Activated CD4-positive, alpha-beta memory T cell treated with anti-CD3 and anti-CD28 coated beads for 36 hours (primary cell): ENCODE results near the gene FUT9. TPM values are rescaled to one million over a fixed set of nuclear protein-coding genes. Genes with fewer than 3 reads are reported as not detected.

ENCODE experiments used
- CTCF ChIA-PET: fragments of 350-600 bp; sonication (Branson Sonifier 250); formaldehyde crosslinking; loops from one replicate; lab custom pipeline; 2021; ENCODE audit warnings: antibody characterized with exemption, inconsistent platforms; lab: Charles Lee
- POLR2A ChIA-PET: fragments of 350-600 bp; sonication (Branson Sonifier 250); formaldehyde crosslinking; loops from one replicate; lab custom pipeline; 2021; ENCODE audit warnings: antibody characterized with exemption; lab: Charles Lee
- DNase-seq: peaks from one replicate; pipeline ENCODE4 v3.0.0-alpha.2; 2020
- H3K27ac Mint-ChIP-seq: one replicate; pipeline ENCODE4 v1.8.0; 2021; ENCODE audit warnings: mixed read lengths
- H3K27me3 Mint-ChIP-seq: one replicate; pipeline ENCODE4 v1.8.0; 2021; ENCODE audit warnings: mixed read lengths
- H3K36me3 Mint-ChIP-seq: one replicate; pipeline ENCODE4 v1.8.0; 2021; ENCODE audit warnings: mixed read lengths
- H3K4me1 Mint-ChIP-seq: one replicate; pipeline ENCODE4 v1.8.0; 2021; ENCODE audit warnings: low read depth, mixed read lengths
- H3K4me3 Mint-ChIP-seq: one replicate; pipeline ENCODE4 v1.8.0; 2021; ENCODE audit warnings: mild to moderate bottlenecking, mixed read lengths
- H3K9me3 Mint-ChIP-seq: one replicate; pipeline ENCODE4 v1.8.0; 2021; ENCODE audit warnings: mixed read lengths
- intact Hi-C: fragments of 100-400 bp; cut with micrococcal nuclease; formaldehyde crosslinking; loops from one replicate; pipeline ENCODE4 v1.15.1; 2023
- total RNA-seq, 2 experiments: library from RNA; stranded (reverse); gene quantifications; one replicate each; pipeline ENCODE4 v1.2.3, GENCODE V29; 2021

The FUT9 gene
- total RNA-seq, 2 experiments from 2014 or later: not detected

DNA sequence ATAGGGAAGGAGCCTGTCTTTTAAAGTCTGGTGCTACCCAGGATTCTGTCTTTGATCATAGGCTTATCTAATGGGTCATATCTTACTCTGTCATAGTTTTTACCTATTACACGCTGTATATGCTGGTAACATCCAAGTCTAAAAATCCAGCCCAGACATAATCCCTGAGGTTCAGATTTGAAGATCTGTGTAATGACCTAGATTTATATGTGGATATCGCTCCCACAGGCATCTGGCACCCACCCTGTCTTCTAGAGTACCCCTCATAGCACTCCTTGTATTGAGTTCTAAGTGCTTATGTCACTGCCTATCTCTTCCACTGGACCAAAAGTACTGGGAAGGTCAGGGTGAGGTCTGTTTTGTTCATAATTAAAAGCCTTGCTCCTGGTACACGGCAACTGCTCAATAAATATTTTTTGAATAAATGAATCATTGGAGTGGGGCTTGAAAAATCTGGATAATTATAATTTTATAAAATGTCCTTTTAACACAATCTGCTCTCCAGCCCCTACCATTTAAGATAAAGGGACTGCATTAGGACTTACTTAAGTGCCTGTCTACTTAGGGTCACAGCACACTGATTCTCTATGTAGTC lies 136.4 kb downstream of the FUT9 start:
- Mint-ChIP-seq H3K4me3 (no peak overlapping the region), H3K27ac (no peak overlapping the region), H3K4me1 (peaks cover 7% of the 10 kb centered on the region), H3K27me3 (no peaks in the 10 kb centered on the region), H3K36me3 (no peaks in the 10 kb centered on the region), H3K9me3 (no peaks in the 10 kb centered on the region)
- no peak for DNase-seq
- ChIA-PET POLR2A (no interaction called here), CTCF (no interaction called here)
- intact Hi-C loops: no loop called here

- no peak for DNase-seq
- H3K9me3 Mint-ChIP-seq: no peaks in the 10 kb centered on the region
- no peaks in the 10 kb centered on the region for H3K27me3 Mint-ChIP-seq
- no peak overlapping the region for H3K4me3 Mint-ChIP-seq
- POLR2A ChIA-PET: no interaction called here
- H3K27ac Mint-ChIP-seq: no peak overlapping the region
- intact Hi-C loops: no loop called here
- CTCF ChIA-PET: no interaction called here
- peaks cover 7% of the 10 kb centered on the region for H3K4me1 Mint-ChIP-seq
- H3K36me3 Mint-ChIP-seq: no peaks in the 10 kb centered on the region
Measured at GRCh38 chr6:96153775-96154174, 138.0 kb downstream of the FUT9 start.

DNA sequence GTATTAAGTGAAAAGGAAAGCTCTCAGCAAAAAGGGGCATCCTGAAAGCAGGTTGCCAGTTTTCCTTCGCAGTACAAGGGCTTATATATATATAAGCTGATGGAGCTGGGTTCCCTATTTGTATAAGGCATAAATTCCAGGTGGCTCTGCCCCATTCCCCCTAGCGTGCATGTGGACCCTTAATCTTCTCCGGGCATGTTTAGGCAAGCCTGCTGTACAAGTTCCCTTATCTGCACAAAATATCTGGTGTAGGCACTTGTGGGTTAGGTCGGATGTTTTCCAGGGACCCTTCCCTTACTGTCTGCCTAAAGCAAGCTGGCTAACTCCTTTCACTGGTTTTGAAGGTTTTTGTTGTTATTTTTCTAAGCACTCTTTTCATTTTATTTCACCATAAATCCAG lies 140.7 kb downstream of the FUT9 start:
- Mint-ChIP-seq H3K9me3 (no peaks in the 10 kb centered on the region), H3K27ac (no peak overlapping the region), H3K36me3 (no peaks in the 10 kb centered on the region), H3K4me3 (no peak overlapping the region), H3K27me3 (no peaks in the 10 kb centered on the region), H3K4me1 (peaks cover 7% of the 10 kb centered on the region)
- DNase-seq: no peak
- POLR2A ChIA-PET: no interaction called here
- CTCF ChIA-PET: no interaction called here
- intact Hi-C loops: loop anchor here (5.0 kb wide), 1 partner anchor 366 kb away; the partner anchor contains the start of gene UFL1

GRCh38 chr6:96157018-96157565 lies 141.3 kb downstream of the FUT9 start:
- POLR2A ChIA-PET: no interaction called here
- intact Hi-C loops: loop anchor here (5.0 kb wide), 1 partner anchor 365 kb away; the partner anchor contains the start of gene UFL1
- peaks cover 7% of the 10 kb centered on the region for H3K4me1 Mint-ChIP-seq
- H3K4me3 Mint-ChIP-seq: no peak overlapping the region
- no peaks in the 10 kb centered on the region for H3K9me3 Mint-ChIP-seq
- H3K27ac Mint-ChIP-seq: no peak overlapping the region
- CTCF ChIA-PET: no interaction called here
- no peaks in the 10 kb centered on the region for H3K27me3 Mint-ChIP-seq
- H3K36me3 Mint-ChIP-seq: no peaks in the 10 kb centered on the region
- no peak for DNase-seq

GRCh38 chr6:96162711-96163120 lies 146.9 kb downstream of the FUT9 start:
- H3K4me1 Mint-ChIP-seq: no peaks in the 10 kb centered on the region
- intact Hi-C loops: no loop called here
- H3K27ac Mint-ChIP-seq: no peak overlapping the region
- H3K36me3 Mint-ChIP-seq: no peaks in the 10 kb centered on the region
- peaks cover 2% of the 10 kb centered on the region for H3K27me3 Mint-ChIP-seq
- CTCF ChIA-PET: no interaction called here
- POLR2A ChIA-PET: no interaction called here
- no peaks in the 10 kb centered on the region for H3K9me3 Mint-ChIP-seq
- DNase-seq: no peak
- H3K4me3 Mint-ChIP-seq: no peak overlapping the region

DNA sequence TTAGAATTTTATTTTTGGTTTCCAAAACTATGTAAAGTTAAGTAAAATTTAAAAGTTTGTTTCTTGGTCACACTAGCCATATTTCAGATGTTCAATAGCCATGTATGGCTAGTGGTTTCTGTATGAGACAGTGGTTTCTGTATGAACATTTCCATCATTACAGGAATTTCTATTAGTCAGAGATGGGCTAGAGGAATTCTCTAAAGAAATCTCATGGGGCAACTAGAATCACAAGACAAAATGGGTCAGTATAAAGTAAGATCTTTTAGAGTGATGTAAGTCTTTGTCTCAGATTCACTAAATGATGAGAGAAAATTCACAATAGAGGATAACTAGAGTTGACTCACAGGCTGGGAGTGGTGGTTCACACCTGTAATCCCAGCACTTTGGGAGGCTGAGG lies 149.0 kb downstream of the FUT9 start:
- no peaks in the 10 kb centered on the region for H3K36me3 Mint-ChIP-seq
- no peak overlapping the region for H3K27ac Mint-ChIP-seq
- no peaks in the 10 kb centered on the region for H3K9me3 Mint-ChIP-seq
- CTCF ChIA-PET: no interaction called here
- H3K27me3 Mint-ChIP-seq: peaks cover 2% of the 10 kb centered on the region
- no peak for DNase-seq
- intact Hi-C loops: no loop called here
- H3K4me1 Mint-ChIP-seq: no peaks in the 10 kb centered on the region
- POLR2A ChIA-PET: no interaction called here
- H3K4me3 Mint-ChIP-seq: no peak overlapping the region

GRCh38 chr6:96171112-96171511 lies 155.3 kb downstream of the FUT9 start:
- ChIA-PET CTCF (no interaction called here), POLR2A (no interaction called here)
- DNase-seq: no peak
- intact Hi-C loops: no loop called here
- Mint-ChIP-seq H3K4me3 (no peak overlapping the region), H3K9me3 (no peaks in the 10 kb centered on the region), H3K36me3 (no peaks in the 10 kb centered on the region), H3K27me3 (no peaks in the 10 kb centered on the region), H3K27ac (no peak overlapping the region), H3K4me1 (no peaks in the 10 kb centered on the region)

GRCh38 chr6:96184798-96185197 lies 169.0 kb downstream of the FUT9 start:
- ChIA-PET POLR2A (no interaction called here), CTCF (interaction anchor here (0.7 kb wide), 1 partner anchor 732 kb away, joined by 3 read pairs; no protein-coding TSS in a partner anchor)
- no peak for DNase-seq
- Mint-ChIP-seq H3K4me3 (no peak overlapping the region), H3K27me3 (no peaks in the 10 kb centered on the region), H3K4me1 (no peaks in the 10 kb centered on the region), H3K27ac (no peak overlapping the region), H3K9me3 (no peaks in the 10 kb centered on the region), H3K36me3 (no peaks in the 10 kb centered on the region)
- intact Hi-C loops: no loop called here

- DNase-seq: no peak
- Mint-ChIP-seq H3K27ac (no peak overlapping the region), H3K36me3 (no peaks in the 10 kb centered on the region), H3K4me3 (no peak overlapping the region), H3K27me3 (peaks cover 2% of the 10 kb centered on the region), H3K4me1 (no peaks in the 10 kb centered on the region), H3K9me3 (no peaks in the 10 kb centered on the region)
- intact Hi-C loops: no loop called here
- ChIA-PET POLR2A (no interaction called here), CTCF (no interaction called here)
Measured at GRCh38 chr6:96186094-96186493, 170.3 kb downstream of the FUT9 start.

GRCh38 chr6:96186516-96187195 lies 170.9 kb downstream of the FUT9 start:
- no peak overlapping the region for H3K27ac Mint-ChIP-seq
- ChIA-PET CTCF (no interaction called here), POLR2A (no interaction called here)
- no peak for DNase-seq
- no peak overlapping the region for H3K4me3 Mint-ChIP-seq
- no peaks in the 10 kb centered on the region for H3K36me3 Mint-ChIP-seq
- no peaks in the 10 kb centered on the region for H3K4me1 Mint-ChIP-seq
- H3K27me3 Mint-ChIP-seq: peaks cover 2% of the 10 kb centered on the region
- intact Hi-C loops: no loop called here
- no peaks in the 10 kb centered on the region for H3K9me3 Mint-ChIP-seq

- no peak overlapping the region for H3K27ac Mint-ChIP-seq
- no peak for DNase-seq
- no peak overlapping the region for H3K4me3 Mint-ChIP-seq
- no peaks in the 10 kb centered on the region for H3K36me3 Mint-ChIP-seq
- ChIA-PET POLR2A (no interaction called here), CTCF (no interaction called here)
- peaks cover 6% of the 10 kb centered on the region for H3K9me3 Mint-ChIP-seq
- intact Hi-C loops: no loop called here
- no peaks in the 10 kb centered on the region for H3K4me1 Mint-ChIP-seq
- peaks cover 2% of the 10 kb centered on the region for H3K27me3 Mint-ChIP-seq
Measured at GRCh38 chr6:96194675-96195074, 178.9 kb downstream of the FUT9 start.

- CTCF ChIA-PET: no interaction called here
- no peak overlapping the region for H3K27ac Mint-ChIP-seq
- peaks cover 2% of the 10 kb centered on the region for H3K27me3 Mint-ChIP-seq
Measured at GRCh38 chr6:96195272-96195671, 179.5 kb downstream of the FUT9 start.

GRCh38 chr6:96196633-96197032 lies 180.9 kb downstream of the FUT9 start:
- peaks cover 6% of the 10 kb centered on the region for H3K9me3 Mint-ChIP-seq
- H3K4me1 Mint-ChIP-seq: no peaks in the 10 kb centered on the region
- H3K4me3 Mint-ChIP-seq: no peak overlapping the region
- ChIA-PET POLR2A (no interaction called here), CTCF (interaction anchor here (0.6 kb wide), 1 partner anchor 108 kb away, joined by 3 read pairs; no protein-coding TSS in a partner anchor)
- H3K36me3 Mint-ChIP-seq: no peaks in the 10 kb centered on the region
- no peaks in the 10 kb centered on the region for H3K27me3 Mint-ChIP-seq
- H3K27ac Mint-ChIP-seq: no peak overlapping the region
- intact Hi-C loops: no loop called here
- DNase-seq: no peak

More at GRCh38 chr6:96195272-96195671, 179.5 kb downstream of the FUT9 start:
- Mint-ChIP-seq H3K9me3 (peaks cover 6% of the 10 kb centered on the region), H3K4me3 (no peak overlapping the region), H3K36me3 (no peaks in the 10 kb centered on the region), H3K4me1 (no peaks in the 10 kb centered on the region)
- POLR2A ChIA-PET: no interaction called here
- intact Hi-C loops: no loop called here
- DNase-seq: no peak
